ENCODE data around the gene FRMD4A.

FRMD4A gene

GRCh38 chr10:13642293-13642692 is 688.4 kb downstream of the FRMD4A start:
- no peak for DNase-seq (ENCODE audit: low read depth)

- no peak for DNase-seq (ENCODE audit: low read depth)
Observed at GRCh38 chr10:13637894-13638293, 692.8 kb downstream of the FRMD4A start.

- no peak for DNase-seq (ENCODE audit: low read depth)
Observed at GRCh38 chr10:13637303-13637856, 693.3 kb downstream of the FRMD4A start.

- no peak for DNase-seq (ENCODE audit: low read depth)
Observed at GRCh38 chr10:13636776-13637175, 693.9 kb downstream of the FRMD4A start.

DNA sequence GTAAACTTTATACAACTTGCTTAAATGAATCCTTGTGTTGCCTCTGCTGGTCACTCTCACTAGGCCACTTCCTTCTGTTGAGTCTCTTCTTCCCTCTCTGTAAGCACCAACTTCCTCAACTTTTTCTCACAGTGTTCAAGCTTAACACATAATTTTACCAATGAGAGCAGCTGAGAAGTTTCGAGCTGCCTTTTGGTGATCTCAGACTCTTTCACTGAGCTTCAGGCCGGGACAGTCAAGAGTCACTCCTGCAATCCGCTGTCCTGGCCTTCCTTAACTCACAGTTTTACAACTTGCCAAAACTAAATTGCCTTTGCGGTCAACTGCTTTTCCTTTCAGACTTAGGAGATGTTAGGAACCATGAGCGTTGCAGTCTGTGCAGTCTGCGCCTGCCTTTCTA is 696.5 kb downstream of the FRMD4A start:
- DNase-seq (ENCODE audit: low read depth), result no peak

DNA sequence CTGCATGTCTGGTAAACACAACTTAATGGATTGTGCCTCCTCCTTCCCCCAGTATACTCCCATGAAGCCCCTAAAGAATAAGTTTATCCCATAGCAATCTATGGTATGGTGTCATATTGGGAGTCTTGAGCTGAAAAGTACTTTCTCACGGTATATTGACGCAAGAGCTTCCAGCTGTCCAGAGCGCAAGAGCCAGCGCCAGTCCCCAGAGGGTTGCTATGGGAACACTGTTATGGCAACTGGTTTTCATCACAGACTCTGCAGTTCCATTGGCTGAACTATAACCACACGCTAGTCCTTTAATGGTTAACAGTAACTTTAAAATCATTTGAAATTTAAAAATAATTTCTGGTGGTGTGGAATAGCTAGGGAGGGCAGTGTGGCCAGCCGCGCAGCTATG is 697.0 kb downstream of the FRMD4A start:
- peak; percentile 93 for DNase-seq (ENCODE audit: low read depth)

- no peak for DNase-seq (ENCODE audit: low read depth)
Observed at GRCh38 chr10:13632884-13633440, 697.8 kb downstream of the FRMD4A start.

DNA sequence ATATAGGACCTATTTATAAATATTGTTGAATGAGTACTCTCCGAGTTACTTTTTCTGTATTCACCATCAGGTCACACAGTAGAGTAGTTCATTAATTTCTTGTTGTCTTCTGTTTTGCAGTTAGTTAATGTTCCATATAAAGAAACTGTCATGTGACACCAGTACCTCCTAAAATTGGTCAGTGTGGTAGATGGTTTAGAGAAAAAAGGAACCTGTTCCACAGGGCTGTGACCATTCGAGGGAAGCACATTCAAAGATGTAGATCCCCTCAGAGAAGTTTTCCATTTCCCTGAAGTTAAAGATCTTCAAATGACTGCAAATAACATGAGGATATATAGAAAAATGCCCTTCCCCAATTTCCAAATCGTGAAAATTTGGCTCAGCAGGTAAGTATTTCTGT is 698.3 kb downstream of the FRMD4A start:
- no peak for DNase-seq (ENCODE audit: low read depth)

GRCh38 chr10:13631594-13631993 is 699.1 kb downstream of the FRMD4A start:
- no peak for DNase-seq (ENCODE audit: low read depth)

- no peak for DNase-seq (ENCODE audit: low read depth)
Observed at GRCh38 chr10:13630231-13630630, 700.5 kb downstream of the FRMD4A start.

GRCh38 chr10:13629116-13629515 is 701.6 kb downstream of the FRMD4A start:
- DNase-seq (ENCODE audit: low read depth), result peak; percentile 36

- DNase-seq (ENCODE audit: low read depth), result no peak
Observed at GRCh38 chr10:13628661-13629060, 702.1 kb downstream of the FRMD4A start.

DNA sequence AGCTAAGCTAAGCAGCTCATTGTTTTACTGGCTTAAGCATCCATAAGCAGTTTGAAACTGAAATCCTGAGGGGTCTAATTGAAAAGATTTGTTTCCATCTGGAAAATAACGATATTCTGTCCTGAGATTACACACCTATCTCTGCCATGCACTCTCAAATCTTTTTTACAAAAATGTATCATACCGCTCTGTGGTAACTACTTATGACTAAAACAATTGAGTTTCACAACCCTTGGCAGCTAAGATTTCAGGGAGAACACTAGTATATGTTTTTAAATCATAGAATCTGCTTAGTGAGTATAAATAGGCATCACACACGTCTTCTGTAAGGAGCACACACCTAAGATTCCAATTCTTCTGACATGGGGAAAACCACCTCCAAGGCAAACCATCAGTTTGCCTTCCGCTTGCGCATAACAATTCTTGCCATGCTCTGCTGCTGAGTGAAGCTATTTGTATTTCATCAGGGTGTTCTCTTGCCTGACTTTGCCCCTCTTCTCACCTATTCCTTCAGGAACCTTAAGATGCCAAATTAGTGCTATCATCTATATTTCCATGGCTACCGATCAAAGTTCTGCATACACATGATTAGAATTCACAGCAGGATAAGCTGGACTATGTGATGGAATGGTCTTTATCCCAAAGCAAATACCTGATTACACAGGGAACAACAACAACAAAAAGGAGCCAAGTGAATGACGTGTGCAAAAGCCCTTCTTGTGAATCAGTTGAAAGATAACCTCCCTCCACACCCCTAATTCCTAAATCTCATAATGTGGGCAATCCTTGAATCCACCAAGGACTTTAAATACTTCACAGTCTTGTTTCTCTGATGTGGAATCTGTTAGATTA is 703.0 kb downstream of the FRMD4A start:
- peak; percentile 69 for DNase-seq (ENCODE audit: low read depth)

GRCh38 chr10:13624630-13625029 is 706.1 kb downstream of the FRMD4A start:
- no peak for DNase-seq (ENCODE audit: low read depth)

DNA sequence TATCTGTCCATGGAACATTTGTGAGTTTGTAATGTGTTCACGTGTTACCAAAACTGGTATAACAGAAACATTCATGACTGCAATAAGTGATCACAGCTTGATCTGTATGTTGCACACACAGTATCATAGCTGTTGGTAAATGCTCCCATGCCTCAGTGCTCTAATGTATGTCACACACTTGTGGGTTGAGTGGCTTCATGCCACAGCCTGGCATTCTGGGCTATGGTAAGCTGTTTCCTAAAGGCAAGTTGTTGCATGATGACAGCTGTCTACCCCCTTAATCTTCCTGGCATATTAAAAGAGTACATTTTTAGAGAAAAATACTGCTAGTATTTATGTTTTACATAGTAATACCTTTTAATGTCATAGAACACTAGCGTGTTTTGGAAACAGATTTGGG is 708.8 kb downstream of the FRMD4A start:
- no peak for DNase-seq (ENCODE audit: low read depth)

DNA sequence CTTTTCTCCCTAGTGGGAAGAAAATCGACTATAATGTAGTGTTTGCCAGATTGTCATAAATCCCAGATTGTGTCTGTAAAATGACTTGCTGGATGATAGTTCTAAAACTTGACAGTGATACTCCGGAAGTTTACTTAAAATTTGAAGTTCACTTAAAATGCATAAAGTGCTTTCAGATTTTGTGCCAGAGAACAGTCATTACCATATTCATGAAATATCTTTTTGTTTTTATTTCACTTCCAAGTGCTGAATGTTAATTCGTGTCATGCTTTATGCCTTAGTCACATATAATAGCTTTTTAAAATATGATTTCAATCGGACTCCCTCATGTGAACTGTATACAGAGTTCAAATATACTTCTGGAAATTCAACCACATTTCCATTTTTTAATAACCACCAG is 713.6 kb downstream of the FRMD4A start:
- no peak for DNase-seq (ENCODE audit: low read depth)

- DNase-seq (ENCODE audit: low read depth), result no peak
Observed at GRCh38 chr10:13615650-13616300, 714.9 kb downstream of the FRMD4A start.

DNA sequence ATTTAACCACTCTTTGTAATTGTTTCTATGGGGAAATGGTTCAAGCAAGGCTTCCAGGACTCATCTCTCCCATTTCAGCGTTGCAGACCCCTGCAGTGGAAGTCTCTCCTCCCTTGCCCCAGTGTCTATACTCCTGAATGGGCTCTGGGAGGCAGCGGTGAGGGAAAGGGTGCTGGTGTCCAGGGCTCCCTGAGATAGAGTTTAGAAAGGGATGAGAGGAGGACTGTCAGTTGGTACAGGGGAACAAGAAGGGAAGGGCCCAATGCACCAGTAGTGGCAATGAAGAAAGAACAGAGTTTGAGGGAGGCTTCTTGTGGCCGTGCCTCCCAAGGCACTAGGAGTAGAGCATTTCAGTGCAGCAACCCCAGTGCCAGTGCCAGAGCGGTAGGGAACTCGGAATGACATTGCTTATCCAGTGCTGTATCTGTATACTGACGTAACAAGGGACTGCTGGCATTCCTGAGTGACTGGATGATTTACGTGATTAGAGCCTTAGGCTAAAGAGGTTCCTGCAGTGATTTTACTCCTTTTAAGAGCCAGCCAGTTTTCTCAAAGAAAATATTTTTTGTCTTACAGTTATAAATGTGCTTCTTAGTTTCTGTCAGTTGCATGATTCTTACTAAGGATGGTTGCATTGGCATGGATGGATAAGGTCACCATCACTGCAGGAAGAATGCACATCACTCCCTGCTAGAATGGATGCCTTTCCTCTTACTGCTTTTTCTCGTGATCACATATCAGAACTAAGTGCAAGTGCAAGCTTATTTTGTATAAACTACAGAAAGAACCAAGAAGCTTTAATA is 716.0 kb downstream of the FRMD4A start:
- DNase-seq (ENCODE audit: low read depth), result peak; percentile 73

GRCh38 chr10:13613519-13613918 is 717.2 kb downstream of the FRMD4A start:
- peak; percentile 59 for DNase-seq (ENCODE audit: low read depth)

GRCh38 chr10:13612654-13613373 is 717.9 kb downstream of the FRMD4A start:
- DNase-seq (ENCODE audit: low read depth), result no peak

- DNase-seq (ENCODE audit: low read depth), result peak; percentile 23
Observed at GRCh38 chr10:13608246-13608853, 722.4 kb downstream of the FRMD4A start.
